GM13976 (cell line): ENCODE results near the gene PLSCR1.
"Not testable (repeated sequence)": the region's sequence is repeated elsewhere in the genome, so short reads cannot be mapped to it uniquely, and the experiment has no call there.

Experiments
- DNase-seq: peaks from one replicate; pipeline ENCODE4 v3.0.0; 2012; ENCODE audit warnings: low spot score
- in situ Hi-C: fragments of 300-500 bp; cut with MboI; formaldehyde crosslinking; loops from one replicate; pipeline ENCODE4 v1.12.0; 2022; ENCODE audit warnings: low sequenced_read_pairs, mixed read lengths, inconsistent platforms; ENCODE audit not compliant: unreplicated experiment
- TF ChIP-seq, protein P1 (sequence below): IDR thresholded peaks from 2 replicates; pipeline ENCODE4 v1.5.1; 2012; ENCODE audit warnings: borderline replicate concordance, mild to moderate bottlenecking; ENCODE audit not compliant: insufficient read depth; ENCODE audit errors: extremely low read depth, missing control alignments, control extremely low read depth

PLSCR1 gene

DNA sequence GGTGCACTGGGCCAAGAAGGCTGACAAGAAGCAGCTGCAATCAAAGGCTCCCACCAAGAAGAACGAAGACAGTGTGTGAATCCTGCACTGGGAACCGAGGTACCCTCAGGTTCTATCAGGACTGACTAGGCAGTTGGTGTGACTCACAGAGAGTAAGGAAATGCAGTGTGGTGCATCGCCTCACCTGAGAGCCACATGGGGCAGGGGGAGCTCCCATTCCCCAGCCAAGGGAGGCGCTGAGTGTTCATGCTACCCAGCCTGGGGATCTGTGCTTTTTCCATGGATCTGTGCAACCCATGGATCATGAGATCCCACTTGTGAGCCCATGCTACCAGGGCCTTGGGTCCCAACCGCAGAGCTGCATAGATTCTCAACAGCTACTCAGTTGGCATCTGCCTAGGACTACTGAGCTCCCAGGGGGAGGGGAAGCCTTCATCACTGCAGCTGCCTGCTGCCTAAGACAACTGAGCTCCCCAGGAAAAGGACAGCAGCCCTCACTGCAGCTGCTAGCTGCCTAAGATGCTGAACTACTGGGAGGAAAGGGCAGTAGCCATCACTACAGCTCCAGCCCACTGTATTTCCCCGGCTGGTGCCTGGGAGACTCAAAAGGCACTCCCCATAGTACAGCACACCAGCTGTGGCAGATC lies 68.2 kb downstream of the PLSCR1 start:
- no peak for DNase-seq
- in situ Hi-C loops, result no loop called here
- TF ChIP-seq, protein P1, sequence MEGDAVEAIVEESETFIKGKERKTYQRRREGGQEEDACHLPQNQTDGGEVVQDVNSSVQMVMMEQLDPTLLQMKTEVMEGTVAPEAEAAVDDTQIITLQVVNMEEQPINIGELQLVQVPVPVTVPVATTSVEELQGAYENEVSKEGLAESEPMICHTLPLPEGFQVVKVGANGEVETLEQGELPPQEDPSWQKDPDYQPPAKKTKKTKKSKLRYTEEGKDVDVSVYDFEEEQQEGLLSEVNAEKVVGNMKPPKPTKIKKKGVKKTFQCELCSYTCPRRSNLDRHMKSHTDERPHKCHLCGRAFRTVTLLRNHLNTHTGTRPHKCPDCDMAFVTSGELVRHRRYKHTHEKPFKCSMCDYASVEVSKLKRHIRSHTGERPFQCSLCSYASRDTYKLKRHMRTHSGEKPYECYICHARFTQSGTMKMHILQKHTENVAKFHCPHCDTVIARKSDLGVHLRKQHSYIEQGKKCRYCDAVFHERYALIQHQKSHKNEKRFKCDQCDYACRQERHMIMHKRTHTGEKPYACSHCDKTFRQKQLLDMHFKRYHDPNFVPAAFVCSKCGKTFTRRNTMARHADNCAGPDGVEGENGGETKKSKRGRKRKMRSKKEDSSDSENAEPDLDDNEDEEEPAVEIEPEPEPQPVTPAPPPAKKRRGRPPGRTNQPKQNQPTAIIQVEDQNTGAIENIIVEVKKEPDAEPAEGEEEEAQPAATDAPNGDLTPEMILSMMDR, result no peak

DNA sequence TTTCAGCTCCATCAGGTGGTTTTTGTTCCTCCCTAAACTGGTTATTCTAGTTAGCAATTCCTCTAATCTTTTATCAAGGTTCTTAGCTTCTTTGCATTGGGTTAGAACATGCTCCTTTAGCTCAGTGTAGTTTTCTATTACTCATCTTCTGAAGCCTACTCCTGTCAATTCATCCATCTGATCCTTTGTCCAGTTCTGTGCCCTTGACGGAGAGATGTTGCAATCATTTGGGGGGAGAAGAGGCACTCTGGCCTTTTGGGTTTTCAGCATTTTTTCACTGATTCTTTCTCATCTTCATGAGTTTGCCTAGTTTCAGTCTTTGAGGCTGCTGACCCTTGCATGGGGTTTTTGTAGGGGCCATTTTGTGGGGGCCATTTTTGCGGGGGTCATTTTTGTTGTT lies 69.4 kb downstream of the PLSCR1 start:
- in situ Hi-C loops, DNase-seq: not testable (repeated sequence)

DNA sequence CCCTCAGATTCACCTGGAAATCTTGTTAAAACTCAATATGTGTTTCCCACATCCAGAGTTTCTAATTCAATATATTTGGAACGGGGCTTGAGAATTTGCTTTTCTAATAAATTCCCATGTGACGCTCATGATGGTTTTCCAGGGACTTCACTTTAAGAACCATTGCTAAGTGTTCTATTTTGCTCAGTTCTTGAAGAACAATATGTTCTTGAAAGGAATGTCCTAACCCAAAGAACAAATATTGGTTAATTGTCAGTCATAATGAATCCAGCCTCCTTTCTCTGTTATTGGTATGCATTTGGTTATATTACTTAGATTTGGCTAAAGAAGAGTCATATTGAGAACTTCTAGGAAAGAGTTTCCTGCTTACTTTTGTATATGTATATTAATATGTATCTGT lies 70.7 kb downstream of the PLSCR1 start:
- in situ Hi-C loops, result no loop called here

DNA sequence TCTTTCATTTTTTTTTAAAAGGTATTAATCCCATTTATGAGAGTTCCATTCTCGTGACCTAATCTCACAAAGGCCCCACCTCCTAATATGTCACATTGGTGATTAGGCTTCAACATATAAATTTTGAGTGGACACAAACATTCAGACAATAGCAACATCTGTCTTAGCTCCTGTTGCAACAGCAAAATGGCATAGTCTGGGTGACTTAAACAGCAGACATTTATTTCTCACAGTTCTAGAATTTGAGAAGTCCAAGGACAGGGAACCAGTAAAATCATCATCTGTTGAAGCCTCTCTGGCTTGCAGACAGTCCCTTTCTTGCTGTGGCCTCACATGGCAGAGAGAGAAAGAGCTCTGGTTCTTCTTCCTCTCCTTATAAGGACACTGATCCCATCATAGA lies 71.8 kb downstream of the PLSCR1 start:
- in situ Hi-C loops, result no loop called here
- TF ChIP-seq, protein P1, result no peak
- DNase-seq, result no peak

More for the DNA sequence above, 70.7 kb downstream of the PLSCR1 start:
- TF ChIP-seq, protein P1, result no peak
- no peak for DNase-seq

DNA sequence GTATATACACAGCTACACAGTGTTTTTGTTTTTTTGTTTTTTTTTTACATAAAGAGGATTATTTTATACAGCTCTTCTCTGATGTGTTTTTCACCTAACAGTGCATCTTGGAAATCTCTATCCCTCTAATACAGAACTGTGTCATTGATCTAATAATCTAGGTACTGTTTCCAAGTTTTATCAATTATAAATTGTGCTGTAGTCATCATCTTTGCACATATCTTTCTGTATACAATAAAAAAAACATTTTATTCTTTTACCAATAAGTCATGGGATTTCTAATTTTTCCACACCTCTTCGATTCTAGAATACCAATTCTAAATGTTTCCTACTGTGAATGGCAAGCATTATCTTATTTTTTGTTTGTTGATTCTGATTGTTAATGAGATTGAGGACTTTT lies 73.4 kb downstream of the PLSCR1 start:
- in situ Hi-C loops, result no loop called here
- no peak for DNase-seq
- TF ChIP-seq, protein P1, result no peak

DNA sequence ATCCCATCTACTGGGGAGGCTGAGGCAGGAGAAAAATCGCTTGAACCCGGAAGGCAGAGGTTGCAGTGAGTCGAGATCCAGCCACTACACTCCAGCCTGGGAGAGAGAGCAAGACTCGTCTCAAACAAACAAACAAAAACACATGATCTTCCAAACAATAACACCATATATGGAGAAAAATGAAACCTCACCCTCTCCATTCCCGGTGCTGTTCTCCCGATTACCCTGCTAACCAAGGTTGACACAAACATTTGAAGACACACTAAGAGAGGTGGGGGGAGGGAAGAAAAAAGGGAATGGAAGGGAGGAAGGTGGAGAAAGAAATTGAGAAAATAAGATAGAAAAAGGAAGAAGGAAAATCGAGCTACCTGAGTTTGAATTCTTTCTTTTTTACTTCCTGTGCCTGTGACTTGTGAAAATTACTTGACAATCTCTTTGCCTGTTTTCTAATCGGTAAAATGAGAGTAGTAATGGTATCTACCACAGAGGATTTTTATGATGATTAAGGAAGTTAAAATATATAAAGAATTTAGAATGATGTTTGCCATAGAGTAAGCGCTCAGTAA lies 73.9 kb downstream of the PLSCR1 start:
- TF ChIP-seq, protein P1, result no peak
- no peak for DNase-seq
- in situ Hi-C loops, result no loop called here

DNA sequence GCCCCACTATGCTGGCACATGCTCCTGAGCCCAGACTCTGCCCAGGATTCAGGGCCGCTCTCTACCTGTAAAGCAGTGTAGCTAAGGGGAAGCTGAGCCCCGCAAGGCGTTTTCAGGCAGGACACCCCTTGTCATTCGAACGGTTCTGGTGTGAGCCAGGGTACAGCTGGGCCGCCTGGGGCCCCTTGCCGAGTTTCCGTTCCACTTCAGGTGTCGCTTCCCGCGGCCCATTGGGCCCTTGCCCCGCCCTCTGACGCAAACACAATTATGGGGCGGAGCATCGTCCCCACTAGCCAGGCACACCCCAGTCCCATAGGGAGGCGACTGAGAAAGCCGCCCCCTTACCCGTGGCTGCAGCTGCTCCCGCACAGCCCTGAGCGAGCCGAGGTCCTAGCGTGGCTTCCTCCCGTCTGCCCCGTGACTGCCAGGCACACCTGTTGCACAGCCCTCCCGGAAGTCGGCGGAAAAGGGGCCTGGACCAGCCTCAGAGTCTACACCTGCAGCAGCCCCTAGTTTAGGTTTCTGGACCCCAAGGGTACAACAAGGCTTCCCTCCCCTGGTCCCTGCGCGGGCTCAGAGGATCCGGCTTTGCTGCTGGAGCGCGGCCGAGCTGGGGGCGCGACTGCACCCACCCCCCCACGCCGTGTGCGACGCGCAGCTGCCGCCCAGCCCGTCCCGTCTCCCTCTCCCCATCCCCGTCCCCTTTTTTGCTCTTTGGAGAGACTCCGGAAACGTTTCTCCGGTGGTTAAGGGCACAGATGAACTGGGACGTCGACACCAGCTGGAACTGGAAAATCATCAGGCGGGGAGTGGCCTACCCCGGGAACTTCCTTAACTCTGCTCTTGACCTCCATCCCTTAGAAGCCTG lies 75.0 kb downstream of the PLSCR1 start, which contains the start of gene PLSCR2:
TSS of gene PLSCR2 (minus strand) at position 412 of the 868 bp plus-strand sequence. CDS start 9,657 bp downstream, outside the sequence.
- TF ChIP-seq, protein P1, result no peak
- peak; percentile 87 for DNase-seq
- in situ Hi-C loops, result no loop called here
